Measurements from ENCODE around the gene PPP4R2.

The PPP4R2 gene

GRCh38 chr3:73070675-73071575, 74.3 kb downstream of the PPP4R2 start:
- DNase-seq (ENCODE audit: low spot score), result no peak

DNA sequence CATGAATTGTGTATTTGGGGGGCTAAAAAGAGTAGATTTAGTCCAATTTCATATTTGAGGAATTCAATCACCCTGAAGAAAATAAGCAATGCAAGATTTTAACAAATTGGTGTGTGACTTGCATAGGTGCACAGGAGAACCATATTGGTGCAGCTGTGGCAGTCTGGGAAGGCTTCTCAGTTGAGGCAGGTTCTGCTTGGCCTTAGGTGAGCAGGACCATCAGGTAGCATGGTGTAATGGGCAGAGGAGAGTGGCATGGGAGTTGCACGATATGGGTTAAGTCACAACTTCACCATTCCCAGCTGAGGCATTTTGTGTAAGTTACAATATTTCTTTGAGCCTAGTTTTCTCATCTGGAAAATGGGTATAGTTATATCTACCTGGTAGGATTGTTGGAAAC, 75.3 kb downstream of the PPP4R2 start:
- DNase-seq (ENCODE audit: low spot score), result no peak

GRCh38 chr3:73072634-73073033, 76.0 kb downstream of the PPP4R2 start:
- DNase-seq (ENCODE audit: low spot score), result no peak

GRCh38 chr3:73073091-73073707, 76.6 kb downstream of the PPP4R2 start:
- DNase-seq (ENCODE audit: low spot score), result no peak

DNA sequence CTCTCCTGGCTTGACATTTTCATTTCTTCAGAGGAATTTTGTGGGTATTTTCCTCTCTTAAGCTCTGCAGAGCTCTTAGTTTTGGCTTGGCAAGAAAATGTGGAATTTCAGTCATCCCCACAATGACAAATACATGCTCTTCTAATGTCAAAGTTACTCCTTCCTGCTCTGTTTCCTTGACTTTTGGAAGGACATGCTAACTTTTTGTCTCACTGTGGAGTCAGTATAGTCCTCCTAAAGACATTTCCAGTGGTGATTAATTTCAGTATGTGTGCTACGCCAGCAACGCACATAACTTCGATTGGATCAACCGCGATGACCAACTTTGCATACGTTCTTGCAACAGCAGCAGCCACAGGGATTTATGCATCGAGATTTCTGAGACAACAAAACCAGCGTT, 78.2 kb downstream of the PPP4R2 start:
- DNase-seq (ENCODE audit: low spot score), result no peak

DNA sequence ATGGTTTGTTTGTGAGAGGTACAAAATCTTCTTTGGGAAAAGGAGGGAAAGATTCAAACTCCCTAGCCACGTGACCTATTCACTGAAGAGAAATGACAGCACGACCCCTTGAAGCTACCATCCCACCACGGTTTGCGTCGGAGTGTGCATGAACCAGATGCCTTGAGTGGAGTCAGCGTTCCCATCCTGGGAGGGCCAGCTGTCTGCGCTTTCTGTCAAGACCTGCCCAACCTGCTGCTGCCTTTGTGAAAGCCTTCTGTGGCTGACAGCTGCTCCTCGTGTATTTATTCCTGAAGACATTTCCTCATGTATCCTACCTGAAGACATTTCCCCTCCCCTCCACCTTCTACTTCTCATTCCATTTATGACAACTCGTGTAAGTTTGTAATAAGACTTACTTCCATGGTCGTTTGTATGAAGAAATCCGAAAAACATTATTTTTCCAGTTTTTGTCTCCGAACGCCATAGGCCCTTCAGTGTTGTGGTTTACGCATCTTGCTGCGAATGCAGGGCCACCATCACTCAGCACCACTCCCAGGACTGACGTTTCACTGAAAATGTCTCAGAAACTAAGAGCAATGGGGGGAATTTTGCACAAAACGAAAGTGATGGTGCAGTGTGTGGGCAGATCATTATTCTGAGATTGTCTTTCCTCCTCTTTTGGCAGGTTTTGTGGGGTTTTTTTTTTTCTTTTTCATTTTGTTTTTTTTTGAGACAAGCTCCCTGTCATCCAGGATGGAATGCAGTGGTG, 83.8 kb downstream of the PPP4R2 start:
- no peak for DNase-seq (ENCODE audit: low spot score)

DNA sequence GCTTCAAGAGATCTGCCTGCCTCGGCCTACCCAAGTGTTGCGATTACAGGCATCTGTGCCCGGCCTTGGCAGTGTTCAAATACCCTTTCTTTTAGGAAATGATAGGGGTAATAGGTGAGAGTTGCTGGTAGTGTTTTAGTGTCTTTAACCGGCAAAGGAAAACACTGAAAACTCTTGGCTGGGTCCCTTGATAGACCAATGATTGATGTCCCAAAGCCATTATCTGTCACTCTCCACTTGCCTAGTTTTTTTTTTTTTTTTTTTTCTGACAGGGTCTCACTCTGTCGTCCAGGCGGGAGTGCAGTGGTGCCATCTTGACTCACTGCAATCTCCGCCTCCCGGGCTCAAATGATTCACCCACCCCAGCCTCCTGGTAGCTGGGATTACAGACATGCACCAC, 84.5 kb downstream of the PPP4R2 start:
- DNase-seq (ENCODE audit: low spot score), result no peak

- DNase-seq (ENCODE audit: low spot score), result no peak
These were observed 87.6 kb downstream of the PPP4R2 start for GRCh38 chr3:73084170-73084569.

GRCh38 chr3:73086071-73086494, 89.5 kb downstream of the PPP4R2 start:
- DNase-seq (ENCODE audit: low spot score), result peak; percentile 63

DNA sequence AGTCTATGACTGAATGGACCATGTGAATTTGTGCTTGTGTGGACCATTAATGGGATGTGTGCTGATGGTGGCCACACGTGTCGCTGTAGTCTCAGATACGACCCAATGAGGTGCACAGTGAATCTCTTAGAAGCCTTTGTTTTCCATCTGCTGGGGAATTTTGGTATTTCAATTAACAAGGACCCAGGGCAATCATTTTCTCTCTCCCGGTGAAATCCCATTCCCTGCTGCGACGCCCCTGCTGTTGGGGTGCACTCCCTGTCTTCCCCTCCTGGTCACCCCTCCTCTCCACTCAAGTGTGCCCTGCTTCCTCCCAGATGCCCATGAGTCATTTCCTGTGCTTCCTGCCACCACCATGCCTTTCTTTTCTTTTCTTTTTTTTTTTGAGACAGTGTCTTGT, 97.5 kb downstream of the PPP4R2 start:
- peak; percentile 39 for DNase-seq (ENCODE audit: low spot score)

GRCh38 chr3:73094951-73095350, 98.3 kb downstream of the PPP4R2 start:
- peak; percentile 63 for DNase-seq (ENCODE audit: low spot score)

GRCh38 chr3:73096169-73096568, 99.6 kb downstream of the PPP4R2 start:
- no peak for DNase-seq (ENCODE audit: low spot score)

GRCh38 chr3:73098026-73098425, 101.4 kb downstream of the PPP4R2 start:
- DNase-seq (ENCODE audit: low spot score), result no peak

GRCh38 chr3:73098873-73099272, 102.3 kb downstream of the PPP4R2 start:
- no peak for DNase-seq (ENCODE audit: low spot score)

DNA sequence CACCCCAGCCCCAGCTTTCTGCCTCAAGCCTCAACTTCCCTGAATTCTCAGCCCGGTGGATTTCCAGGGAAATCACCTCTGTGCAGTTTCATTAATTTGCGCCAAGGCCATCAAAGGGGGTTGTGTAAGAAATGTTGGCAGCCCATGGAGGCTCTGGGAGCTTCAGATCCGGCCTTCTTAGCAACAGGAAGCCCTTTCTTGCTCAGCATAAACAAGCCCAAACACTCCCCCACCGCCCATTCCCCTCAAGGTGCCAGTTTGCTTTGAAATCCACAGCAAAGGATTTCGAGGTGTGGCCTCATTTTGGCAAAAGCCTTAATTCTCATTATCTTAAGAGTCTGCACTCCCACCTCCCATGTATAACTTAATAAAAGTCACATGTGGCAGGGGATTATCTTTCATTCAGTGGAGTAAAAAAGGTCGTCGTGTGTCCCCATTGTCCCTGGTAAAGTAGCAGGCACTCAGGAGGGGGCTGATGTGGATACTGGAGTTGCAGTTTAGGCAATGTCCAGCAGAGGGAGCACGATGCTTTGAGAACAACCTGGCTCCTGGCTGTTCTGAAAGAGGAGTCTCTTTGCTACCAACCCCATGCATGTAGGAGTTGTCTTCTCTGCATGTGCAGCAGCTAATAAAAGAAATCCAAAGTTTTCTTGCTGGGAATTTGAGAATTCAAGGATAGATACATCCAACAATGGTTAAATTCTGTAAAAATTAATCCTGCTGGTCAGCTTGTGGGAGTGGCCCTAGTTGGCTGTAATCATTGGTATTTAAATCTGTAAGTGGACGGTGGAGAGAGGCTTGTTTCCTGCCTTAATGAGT, 104.3 kb downstream of the PPP4R2 start:
- DNase-seq (ENCODE audit: low spot score), result peak; percentile 91

GRCh38 chr3:73101881-73102280, 105.3 kb downstream of the PPP4R2 start:
- DNase-seq (ENCODE audit: low spot score), result no peak

DNA sequence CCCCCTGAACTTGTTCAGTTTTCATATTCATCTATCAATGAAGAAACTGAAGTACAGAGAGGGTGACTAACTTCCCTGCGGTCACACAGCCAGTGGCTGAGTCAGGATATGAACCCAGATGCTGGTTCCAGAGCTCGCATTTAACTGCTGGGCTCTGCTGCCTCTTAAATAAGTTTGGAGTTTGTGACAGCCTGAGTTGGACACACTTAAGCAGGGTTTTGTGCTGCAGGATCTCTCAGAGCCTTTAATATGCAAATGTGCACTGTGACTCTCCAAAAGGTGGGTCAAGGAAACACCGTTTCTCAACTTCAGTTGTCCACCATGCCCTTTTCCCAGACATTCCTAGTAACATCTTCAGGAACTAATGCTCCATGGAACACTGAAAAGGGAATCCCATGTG, 110.6 kb downstream of the PPP4R2 start:
- no peak for DNase-seq (ENCODE audit: low spot score)

GRCh38 chr3:73107676-73108187, 111.1 kb downstream of the PPP4R2 start:
- DNase-seq (ENCODE audit: low spot score), result no peak

- no peak for DNase-seq (ENCODE audit: low spot score)
These were observed 112.1 kb downstream of the PPP4R2 start for GRCh38 chr3:73108750-73109149.

GRCh38 chr3:73110530-73110929, 113.9 kb downstream of the PPP4R2 start:
- no peak for DNase-seq (ENCODE audit: low spot score)

DNA sequence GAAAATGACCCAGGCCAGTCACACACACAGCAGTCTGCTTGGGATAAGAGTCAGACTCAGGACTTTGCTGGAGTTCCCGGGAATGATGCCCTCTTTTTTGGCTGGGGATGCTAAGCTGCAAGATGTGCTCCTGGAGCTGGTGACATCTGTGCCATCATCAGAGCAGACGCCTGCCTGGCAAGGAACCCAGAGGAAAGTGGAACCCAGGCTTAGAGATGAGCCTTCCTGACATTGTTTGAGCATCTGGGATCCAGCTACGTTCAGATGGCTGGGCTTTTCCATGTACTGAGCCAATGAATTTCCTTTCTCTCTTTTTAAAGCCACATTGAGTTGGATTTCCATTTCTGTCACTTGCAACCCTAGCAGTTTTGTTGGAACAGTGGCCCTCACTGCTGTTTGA, 118.1 kb downstream of the PPP4R2 start:
- no peak for DNase-seq (ENCODE audit: low spot score)

DNA sequence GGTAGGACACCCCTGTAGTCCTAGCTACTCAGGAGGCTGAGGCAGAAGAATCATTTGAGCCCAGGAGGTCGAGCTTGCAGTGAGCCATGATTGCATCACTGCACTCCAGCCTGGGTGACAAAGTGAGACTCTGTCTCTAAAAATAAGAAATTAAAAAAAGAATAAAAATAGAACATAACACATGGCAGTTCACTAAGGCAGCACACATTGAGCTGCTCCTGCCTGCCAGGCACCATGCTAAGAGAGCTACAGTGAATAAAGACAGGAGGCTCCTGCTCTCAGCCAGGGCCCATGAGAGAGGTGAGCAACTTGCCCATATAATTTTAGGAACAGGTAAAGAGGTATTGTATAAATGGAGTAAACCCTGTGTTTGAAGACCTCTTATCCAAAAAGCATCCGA, 119.2 kb downstream of the PPP4R2 start:
- DNase-seq (ENCODE audit: low spot score), result no peak

Measured in iPS-NIHi11 (cell line).